Panc1 (cell line): ENCODE data around the gene U2SURP. TPM values are rescaled to one million over a fixed set of nuclear protein-coding genes. Genes with fewer than 3 reads are reported as not detected.

Experiments used
- ATAC-seq: fragments of 200-7000 bp; cut with Tn5 transposase; 2 replicates; pipeline ENCODE4 v1.9.1; 2020; ENCODE audit warnings: mild to moderate bottlenecking, moderate library complexity
- BruUV-seq: library from RNA; stranded (reverse); fragments of 400-500 nt; replicated peaks from 2 replicates; lab custom pipeline; 2021; lab: Mats Ljungman, UMichigan
- CTCF ChIA-PET: fragments of 300-600 bp; sonication (Branson Sonifier 250); formaldehyde crosslinking; loops from one replicate; lab custom pipeline; 2022; ENCODE audit warnings: antibody characterized with exemption; lab: Charles Lee
- POLR2A ChIA-PET: fragments of 300-600 bp; sonication (Branson Sonifier 250); formaldehyde crosslinking; loops from one replicate; lab custom pipeline; 2022; ENCODE audit warnings: antibody characterized with exemption; lab: Charles Lee
- DNase-seq: peaks from one replicate; pipeline ENCODE4 v3.0.0-alpha.2; 2010; ENCODE audit warnings: low read depth, low spot score
- H3K27ac ChIP-seq: 2 replicates; pipeline ENCODE4 v1.5.1; 2011; ENCODE audit warnings: mild to moderate bottlenecking, low read length, inconsistent platforms
- H3K27me3 ChIP-seq: fragments of 200-500 bp; sonication (Bioruptor generic); 2 replicates; pipeline ENCODE4 v1.6.0; 2014; ENCODE audit warnings: low read length, inconsistent platforms; ENCODE audit not compliant: control insufficient read depth, insufficient read depth
- H3K36me3 ChIP-seq: fragments of 200-500 bp; sonication (Bioruptor generic); 2 replicates; pipeline ENCODE4 v1.5.1; 2014; ENCODE audit warnings: inconsistent platforms, mild to moderate bottlenecking, low read length, moderate library complexity; ENCODE audit not compliant: control insufficient read depth, insufficient read depth
- H3K4me1 ChIP-seq: 2 replicates; pipeline ENCODE4 v1.5.1; 2011; ENCODE audit warnings: inconsistent platforms, mild to moderate bottlenecking, low read length, moderate library complexity; ENCODE audit not compliant: control insufficient read depth, insufficient read depth
- H3K4me3 ChIP-seq, 2 experiments: 2 replicates each; pipeline ENCODE4 v1.5.1; 2011 to 2012; ENCODE audit warnings: low read depth in 2 of 2, low read length in 2 of 2, mild to moderate bottlenecking in 2 of 2, inconsistent platforms in 1 of 2, moderate library complexity in 1 of 2
- H3K9me3 ChIP-seq: fragments of 200-500 bp; sonication (Bioruptor generic); 2 replicates; pipeline ENCODE4 v1.5.1; 2014; ENCODE audit warnings: low read depth, mild to moderate bottlenecking, inconsistent platforms, low read length, moderate library complexity; ENCODE audit not compliant: control insufficient read depth, insufficient read depth
- POLR2AphosphoS5 ChIP-seq: IDR thresholded peaks from 2 replicates; pipeline ENCODE4 v1.6.1; 2012; ENCODE audit warnings: mild to moderate bottlenecking, low read depth, low read length, moderate library complexity
- SIN3A ChIP-seq: IDR thresholded peaks from 2 replicates; pipeline ENCODE4 v1.6.1; 2012; ENCODE audit warnings: low read depth, mild to moderate bottlenecking, low read length, moderate library complexity, borderline replicate concordance; ENCODE audit not compliant: insufficient read depth
- TCF7L2 ChIP-seq: IDR thresholded peaks from 2 replicates; pipeline ENCODE4 v1.6.1; 2011; ENCODE audit warnings: mild to moderate bottlenecking, low read depth, low read length, inconsistent platforms
- in situ Hi-C: cut with HindIII; loops from 2 replicates; pipeline ENCODE4 v1.10.0; 2016; ENCODE audit warnings: low sequenced_read_pairs, low pct_unique_long_range_greater_than_20kb
- intact Hi-C: fragments of 100-400 bp; cut with micrococcal nuclease; formaldehyde crosslinking; loops from one replicate; pipeline ENCODE4 v1.10.0; 2022; ENCODE audit not compliant: unreplicated experiment
- total RNA-seq: library from RNA; stranded (reverse); gene quantifications from one replicate; pipeline ENCODE4 v1.2.1, GENCODE V29; 2021; ENCODE audit not compliant: unreplicated experiment
- TF ChIP-seq, protein P1 (sequence below): fragments of 450-650 bp; IDR thresholded peaks from 2 replicates; pipeline ENCODE4 v1.5.1; 2017; ENCODE audit warnings: mild to moderate bottlenecking
- TF ChIP-seq, protein P2 (sequence below), 2 experiments: IDR thresholded peaks; 2 replicates each; pipeline ENCODE4 v1.6.1; 2011 to 2012; ENCODE audit warnings: low read depth in 2 of 2, control low read depth in 1 of 2, low read length in 1 of 2, mild to moderate bottlenecking in 1 of 2, moderate library complexity in 1 of 2; ENCODE audit not compliant: insufficient read depth in 1 of 2

Gene U2SURP
- total RNA-seq, 1 experiment from 2014 or later: 135 TPM

DNA sequence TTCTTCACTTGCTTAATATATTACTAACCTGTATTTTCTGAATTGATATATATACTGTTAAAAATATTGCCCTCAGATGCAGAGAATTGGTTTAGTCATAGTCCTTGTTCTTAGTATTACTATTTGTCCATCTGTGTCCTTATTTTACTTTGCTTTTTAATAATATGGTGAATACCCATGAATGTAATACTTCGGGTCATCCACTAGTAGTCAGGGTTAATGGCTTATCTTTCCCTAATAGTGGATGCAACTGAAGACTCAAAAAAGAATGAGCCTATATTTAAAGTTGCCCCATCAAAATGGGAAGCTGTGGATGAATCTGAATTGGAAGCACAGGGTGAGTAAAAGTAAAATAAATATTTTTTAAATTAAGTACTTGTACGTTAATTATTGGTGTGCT is 36.5 kb downstream of the U2SURP start:
- no peak overlapping the region for H3K27ac ChIP-seq
- ChIA-PET POLR2A (no interaction called here), CTCF (no interaction called here)
- H3K36me3 ChIP-seq: peaks cover 50% of the 10 kb centered on the region
- DNase-seq (no peak), ATAC-seq (no peak)
- no peak for TF ChIP-seq TCF7L2
- TF ChIP-seq, protein P1, sequence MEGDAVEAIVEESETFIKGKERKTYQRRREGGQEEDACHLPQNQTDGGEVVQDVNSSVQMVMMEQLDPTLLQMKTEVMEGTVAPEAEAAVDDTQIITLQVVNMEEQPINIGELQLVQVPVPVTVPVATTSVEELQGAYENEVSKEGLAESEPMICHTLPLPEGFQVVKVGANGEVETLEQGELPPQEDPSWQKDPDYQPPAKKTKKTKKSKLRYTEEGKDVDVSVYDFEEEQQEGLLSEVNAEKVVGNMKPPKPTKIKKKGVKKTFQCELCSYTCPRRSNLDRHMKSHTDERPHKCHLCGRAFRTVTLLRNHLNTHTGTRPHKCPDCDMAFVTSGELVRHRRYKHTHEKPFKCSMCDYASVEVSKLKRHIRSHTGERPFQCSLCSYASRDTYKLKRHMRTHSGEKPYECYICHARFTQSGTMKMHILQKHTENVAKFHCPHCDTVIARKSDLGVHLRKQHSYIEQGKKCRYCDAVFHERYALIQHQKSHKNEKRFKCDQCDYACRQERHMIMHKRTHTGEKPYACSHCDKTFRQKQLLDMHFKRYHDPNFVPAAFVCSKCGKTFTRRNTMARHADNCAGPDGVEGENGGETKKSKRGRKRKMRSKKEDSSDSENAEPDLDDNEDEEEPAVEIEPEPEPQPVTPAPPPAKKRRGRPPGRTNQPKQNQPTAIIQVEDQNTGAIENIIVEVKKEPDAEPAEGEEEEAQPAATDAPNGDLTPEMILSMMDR: peak; percentile 22; the same call in 1 of the 2 replicates
- H3K9me3 ChIP-seq: no peaks in the 10 kb centered on the region
- H3K27me3 ChIP-seq: no peaks in the 10 kb centered on the region
- BruUV-seq: no TSS peak
- in situ Hi-C loops (no loop called here), intact Hi-C loops (no loop called here)
- no peaks in the 10 kb centered on the region; the same call in 1 of the 2 replicates for H3K4me1 ChIP-seq
- no peak overlapping the region for H3K4me3 ChIP-seq

DNA sequence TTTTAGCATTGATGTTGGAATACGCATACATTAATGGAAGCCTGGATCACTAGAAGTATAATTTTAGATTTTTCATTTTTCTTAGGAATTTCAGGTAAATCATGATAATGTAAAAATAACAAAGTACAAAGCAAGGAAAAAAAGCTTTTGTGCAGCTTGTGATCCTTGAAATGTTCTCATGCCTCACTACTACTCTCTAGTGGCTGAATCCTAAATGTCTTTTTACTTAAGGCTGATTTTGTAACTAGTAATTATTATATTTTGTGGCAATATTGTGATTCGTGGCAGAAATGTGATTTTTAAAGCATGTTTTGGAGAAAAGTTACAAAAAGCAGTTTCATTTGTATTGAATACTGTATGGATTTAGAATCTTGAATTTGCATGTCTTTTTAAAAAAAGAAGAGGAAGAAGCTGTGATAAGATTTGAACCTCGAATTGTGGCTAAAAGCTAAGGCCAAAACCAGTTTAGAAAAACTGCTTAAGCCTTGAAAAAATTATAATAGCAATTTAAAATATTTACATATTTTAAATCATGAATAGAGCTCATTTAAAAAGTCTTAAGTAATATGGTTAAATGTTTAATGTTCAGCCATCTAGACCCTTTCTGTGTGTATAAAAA is 39.0 kb downstream of the U2SURP start:
- ATAC-seq: no peak
- Histone ChIP-seq H3K27me3 (no peaks in the 10 kb centered on the region), H3K9me3 (no peaks in the 10 kb centered on the region), H3K4me1 (no peaks in the 10 kb centered on the region; the same call in 1 of the 2 replicates), H3K27ac (no peak overlapping the region), H3K36me3 (peaks cover 36% of the 10 kb centered on the region), H3K4me3 (no peak overlapping the region)
- ChIA-PET POLR2A (no interaction called here), CTCF (interaction anchor here (0.5 to 0.6 kb wide), 3 partner anchors 9 to 92 kb away, joined by 3 to 17 read pairs (median 4); no protein-coding TSS in a partner anchor)
- BruUV-seq: no TSS peak
- TF ChIP-seq POLR2AphosphoS5 (no peak), TCF7L2 (no peak), SIN3A (no peak)
- TF ChIP-seq, protein P1: peak; percentile 70; the same call in 1 of the 2 replicates
- TF ChIP-seq, protein P2, sequence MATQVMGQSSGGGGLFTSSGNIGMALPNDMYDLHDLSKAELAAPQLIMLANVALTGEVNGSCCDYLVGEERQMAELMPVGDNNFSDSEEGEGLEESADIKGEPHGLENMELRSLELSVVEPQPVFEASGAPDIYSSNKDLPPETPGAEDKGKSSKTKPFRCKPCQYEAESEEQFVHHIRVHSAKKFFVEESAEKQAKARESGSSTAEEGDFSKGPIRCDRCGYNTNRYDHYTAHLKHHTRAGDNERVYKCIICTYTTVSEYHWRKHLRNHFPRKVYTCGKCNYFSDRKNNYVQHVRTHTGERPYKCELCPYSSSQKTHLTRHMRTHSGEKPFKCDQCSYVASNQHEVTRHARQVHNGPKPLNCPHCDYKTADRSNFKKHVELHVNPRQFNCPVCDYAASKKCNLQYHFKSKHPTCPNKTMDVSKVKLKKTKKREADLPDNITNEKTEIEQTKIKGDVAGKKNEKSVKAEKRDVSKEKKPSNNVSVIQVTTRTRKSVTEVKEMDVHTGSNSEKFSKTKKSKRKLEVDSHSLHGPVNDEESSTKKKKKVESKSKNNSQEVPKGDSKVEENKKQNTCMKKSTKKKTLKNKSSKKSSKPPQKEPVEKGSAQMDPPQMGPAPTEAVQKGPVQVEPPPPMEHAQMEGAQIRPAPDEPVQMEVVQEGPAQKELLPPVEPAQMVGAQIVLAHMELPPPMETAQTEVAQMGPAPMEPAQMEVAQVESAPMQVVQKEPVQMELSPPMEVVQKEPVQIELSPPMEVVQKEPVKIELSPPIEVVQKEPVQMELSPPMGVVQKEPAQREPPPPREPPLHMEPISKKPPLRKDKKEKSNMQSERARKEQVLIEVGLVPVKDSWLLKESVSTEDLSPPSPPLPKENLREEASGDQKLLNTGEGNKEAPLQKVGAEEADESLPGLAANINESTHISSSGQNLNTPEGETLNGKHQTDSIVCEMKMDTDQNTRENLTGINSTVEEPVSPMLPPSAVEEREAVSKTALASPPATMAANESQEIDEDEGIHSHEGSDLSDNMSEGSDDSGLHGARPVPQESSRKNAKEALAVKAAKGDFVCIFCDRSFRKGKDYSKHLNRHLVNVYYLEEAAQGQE (IDR thresholded peaks at IDR 0.05; ENCODE audit: insufficient read depth in 1 of 2, low read depth in 2 of 2, low read length in 1 of 2): no peak
- in situ Hi-C loops: no loop called here
- DNase-seq: no peak
- intact Hi-C loops: no loop called here
